ENCODE measurements around the gene TYMS.

The TYMS gene

DNA sequence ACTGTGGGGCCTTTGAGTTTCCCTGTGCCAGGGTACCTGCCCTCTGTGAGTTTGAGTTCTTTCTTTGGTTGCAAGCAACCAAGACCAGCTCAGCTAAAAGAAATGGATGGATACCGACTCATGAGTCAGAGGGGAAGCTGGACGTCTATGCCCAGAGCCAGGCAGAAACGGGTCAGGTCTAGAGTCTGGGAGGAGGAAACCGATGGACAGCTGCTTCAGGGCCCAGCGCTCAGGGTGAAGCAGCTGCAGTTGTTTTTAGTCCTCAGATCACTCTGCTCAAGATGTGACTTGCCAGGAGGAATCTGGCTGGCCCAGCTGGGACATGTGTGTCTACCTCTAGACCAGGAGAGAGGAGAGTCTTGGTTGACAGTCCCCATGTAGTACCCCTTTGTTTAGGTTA, 10.1 kb upstream of the TYMS start:
- DNase-seq, result no peak

GRCh38 chr18:649341-649740, 8.1 kb upstream of the TYMS start:
- DNase-seq, result no peak

- DNase-seq, result peak; percentile 26
Observed at GRCh38 chr18:650428-650858, 7.0 kb upstream of the TYMS start.

DNA sequence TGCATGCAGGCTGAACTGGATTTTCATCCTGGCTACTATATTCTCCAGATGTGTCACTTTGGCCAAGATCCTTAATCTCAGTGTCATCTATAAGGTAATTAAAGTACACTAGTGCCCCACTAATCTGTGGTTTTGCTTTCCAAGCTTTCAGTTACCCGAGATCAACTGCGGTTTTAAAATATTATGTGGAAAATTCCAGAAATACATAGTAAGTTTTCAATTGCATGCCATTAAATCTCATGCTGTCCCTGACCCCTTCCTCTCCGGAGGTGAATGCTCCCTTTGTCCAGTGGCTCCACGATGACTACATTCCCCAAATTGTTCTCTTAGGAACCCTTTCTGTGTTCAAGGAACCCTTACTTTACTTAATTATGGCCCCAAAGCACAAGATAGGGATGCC, 5.3 kb upstream of the TYMS start:
- no peak for DNase-seq

DNA sequence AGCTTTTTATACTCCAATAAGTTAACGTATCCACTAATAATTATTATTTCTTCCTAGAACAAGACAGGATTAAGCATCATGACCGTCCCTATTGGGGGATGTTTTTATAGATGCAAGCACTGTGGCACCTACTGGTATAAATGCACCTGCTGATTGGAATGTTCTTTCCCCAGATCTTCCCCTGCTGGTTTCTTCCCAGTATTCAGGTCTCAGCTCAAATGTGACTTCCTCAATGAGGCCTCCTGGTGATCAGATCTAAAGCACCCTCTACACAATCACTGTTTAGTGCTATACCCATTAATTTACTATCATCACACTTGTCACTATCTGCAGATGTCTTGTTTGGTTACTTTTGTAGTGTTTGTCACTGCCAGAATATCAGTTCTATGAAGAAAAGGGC, 3.9 kb upstream of the TYMS start:
- no peak for DNase-seq

- DNase-seq, result no peak
Observed at GRCh38 chr18:654601-655000, 2.9 kb upstream of the TYMS start.

- no peak for DNase-seq
Observed at GRCh38 chr18:655445-655844, 2.0 kb upstream of the TYMS start.

DNA sequence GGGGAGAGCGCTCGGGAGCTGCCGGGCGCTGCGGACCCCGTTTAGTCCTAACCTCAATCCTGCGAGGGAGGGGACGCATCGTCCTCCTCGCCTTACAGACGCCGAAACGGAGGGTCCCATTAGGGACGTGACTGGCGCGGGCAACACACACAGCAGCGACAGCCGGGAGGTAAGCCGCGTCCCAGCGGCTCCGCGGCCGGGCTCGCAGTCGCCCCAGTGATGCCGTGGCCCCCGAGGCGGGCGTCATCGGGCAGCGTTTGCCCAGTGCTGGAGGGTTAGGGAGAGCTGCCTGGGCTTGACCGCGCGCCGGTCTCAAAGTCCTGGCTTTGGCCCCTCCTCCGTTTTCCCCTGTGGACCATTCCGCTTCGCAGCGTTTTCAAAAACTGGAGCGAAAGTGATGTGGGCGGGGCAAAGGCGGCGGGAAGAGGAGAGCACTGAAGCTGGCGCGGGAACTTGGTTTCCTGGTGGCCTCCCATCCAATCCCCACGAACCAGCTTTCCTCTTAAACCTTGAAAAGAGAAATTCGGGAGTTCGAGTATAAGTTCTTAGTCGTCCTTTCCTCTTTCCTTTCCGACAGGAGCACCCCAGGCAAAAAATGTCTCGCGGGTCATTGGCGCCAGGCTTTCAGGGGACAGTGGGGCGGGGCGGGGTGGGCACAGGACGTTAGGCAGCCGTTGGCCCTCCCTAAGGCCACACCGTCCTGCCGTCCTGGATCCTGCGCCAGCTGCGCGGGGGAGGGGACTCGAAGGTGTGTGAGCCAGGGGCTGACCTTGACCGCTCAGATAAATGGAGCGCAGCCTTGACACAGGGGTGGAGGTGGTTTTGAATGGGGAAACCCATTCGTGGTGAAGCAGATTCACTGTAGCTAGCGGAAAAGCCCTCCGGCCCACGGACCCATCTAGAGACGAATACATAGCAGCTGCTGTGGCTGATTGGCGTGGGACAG, 821 bp downstream of the TYMS start:
- peak; percentile 47 for DNase-seq

GRCh38 chr18:658947-659533, 1.6 kb downstream of the TYMS start:
- DNase-seq, result no peak

GRCh38 chr18:659597-659996, 2.1 kb downstream of the TYMS start:
- DNase-seq, result no peak

DNA sequence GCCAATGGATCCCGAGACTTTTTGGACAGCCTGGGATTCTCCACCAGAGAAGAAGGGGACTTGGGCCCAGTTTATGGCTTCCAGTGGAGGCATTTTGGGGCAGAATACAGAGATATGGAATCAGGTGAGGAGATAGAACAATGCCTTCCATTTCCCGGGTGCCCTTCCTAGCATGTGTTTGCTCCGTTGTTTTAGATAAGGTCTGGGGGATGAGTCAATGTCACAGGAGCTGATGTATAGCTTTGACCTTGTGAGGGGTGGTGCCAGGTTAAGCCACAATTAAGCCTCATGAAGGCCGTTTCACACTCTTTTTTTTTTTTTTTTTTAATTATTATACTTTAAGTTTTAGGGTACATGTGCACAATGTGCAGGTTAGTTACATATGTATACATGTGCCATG, 4.7 kb downstream of the TYMS start:
- no peak for DNase-seq

- no peak for DNase-seq
Observed at GRCh38 chr18:666177-666576, 8.7 kb downstream of the TYMS start.

DNA sequence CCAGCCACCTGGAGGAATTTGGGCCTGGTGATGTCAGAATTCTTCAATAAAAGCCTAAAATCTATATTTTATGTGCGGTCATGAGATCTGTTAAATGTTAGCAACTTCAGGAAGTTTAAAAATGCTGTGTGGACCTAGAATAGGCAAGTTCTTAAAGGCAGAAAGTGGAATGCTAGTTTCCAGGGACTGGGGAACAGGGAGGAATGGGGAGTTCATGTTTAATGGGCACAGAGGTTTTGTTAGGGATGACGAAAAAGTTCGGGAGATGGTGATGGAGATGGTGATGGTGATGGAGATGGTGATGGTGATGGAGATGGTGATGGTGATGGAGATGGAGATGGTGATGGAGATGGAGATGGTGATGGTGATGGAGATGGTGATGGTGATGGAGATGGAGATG, 9.2 kb downstream of the TYMS start:
- DNase-seq, result no peak

DNA sequence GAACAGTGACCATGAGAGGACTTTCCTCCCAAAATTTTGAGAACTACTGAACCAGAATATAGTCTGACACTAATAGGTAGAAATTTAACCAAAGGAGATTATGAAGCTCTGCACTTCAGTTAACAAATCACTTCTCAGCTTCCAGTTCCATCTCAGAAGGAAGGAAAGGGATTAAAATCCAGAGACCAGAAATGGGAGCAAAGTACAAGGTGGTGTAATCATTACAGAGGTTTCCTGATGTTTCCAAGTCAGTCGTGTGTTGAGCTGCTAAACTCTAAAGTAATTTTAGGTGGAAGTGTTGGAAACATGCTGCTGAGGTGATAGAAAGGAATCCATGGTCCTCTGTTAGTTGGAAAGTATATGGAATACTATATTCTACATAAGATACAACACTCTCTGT, 10.8 kb downstream of the TYMS start:
- DNase-seq, result no peak

- no peak for DNase-seq
Observed at GRCh38 chr18:669077-669476, 11.6 kb downstream of the TYMS start.

DNA sequence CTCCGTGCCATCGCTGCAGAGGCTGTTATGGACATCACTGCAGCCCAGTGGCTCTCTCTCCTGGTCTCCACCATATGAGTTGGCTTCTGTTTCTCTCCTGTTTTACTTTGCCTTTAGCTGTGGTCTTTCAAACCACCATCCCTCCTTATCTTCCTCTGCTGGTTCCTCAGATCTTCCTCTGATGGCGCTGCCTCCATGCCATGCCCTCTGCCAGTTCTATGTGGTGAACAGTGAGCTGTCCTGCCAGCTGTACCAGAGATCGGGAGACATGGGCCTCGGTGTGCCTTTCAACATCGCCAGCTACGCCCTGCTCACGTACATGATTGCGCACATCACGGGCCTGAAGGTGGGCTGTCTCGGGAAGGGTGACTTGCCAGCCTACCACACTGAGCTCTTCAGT, 13.1 kb downstream of the TYMS start:
- no peak for DNase-seq

DNA sequence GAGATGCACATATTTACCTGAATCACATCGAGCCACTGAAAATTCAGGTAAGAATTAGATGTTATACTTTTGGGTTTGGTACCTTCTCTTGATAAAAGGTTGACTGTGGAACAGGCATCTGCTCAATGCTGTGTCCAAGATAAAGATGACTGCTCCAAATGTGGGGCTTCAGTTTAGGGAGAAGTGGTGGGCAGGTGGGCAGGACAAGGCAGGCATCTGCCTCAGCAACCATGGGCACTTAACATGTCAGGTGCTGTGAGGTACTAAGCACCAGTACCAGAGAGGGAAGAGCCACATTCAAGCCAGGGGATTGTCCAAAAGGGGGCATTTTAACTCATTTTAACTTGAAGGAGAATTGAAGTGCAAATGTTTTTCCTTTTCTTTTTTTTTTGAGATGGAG, 14.0 kb downstream of the TYMS start:
- DNase-seq, result no peak

- no peak for DNase-seq
Observed at GRCh38 chr18:673317-673716, 15.9 kb downstream of the TYMS start.

DNA sequence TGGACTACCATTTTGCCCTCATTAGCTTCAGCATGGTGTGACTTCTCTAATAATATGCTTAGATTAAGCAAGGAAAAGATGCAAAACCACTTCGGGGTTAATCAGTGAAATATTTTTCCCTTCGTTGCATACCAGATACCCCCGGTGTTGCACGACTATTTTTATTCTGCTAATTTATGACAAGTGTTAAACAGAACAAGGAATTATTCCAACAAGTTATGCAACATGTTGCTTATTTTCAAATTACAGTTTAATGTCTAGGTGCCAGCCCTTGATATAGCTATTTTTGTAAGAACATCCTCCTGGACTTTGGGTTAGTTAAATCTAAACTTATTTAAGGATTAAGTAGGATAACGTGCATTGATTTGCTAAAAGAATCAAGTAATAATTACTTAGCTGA, 16.3 kb downstream of the TYMS start:
- no peak for DNase-seq

DNA sequence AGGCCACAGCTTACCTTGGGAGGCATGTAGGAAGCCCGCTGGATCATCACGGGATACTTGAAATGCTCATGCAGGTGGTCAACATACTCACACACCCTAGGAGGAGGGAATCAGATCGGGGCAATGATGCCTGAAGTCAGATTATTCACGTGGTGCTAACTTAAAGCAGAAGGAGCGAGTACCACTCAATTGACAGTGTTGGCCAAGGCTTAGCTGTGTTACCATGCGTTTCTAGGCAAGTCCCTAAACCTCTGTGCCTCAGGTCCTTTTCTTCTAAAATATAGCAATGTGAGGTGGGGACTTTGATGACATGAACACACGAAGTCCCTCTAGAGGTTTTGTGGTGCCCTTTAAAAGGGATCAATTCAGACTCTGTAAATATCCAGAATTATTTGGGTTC, 17.9 kb downstream of the TYMS start:
- no peak for DNase-seq

DNA sequence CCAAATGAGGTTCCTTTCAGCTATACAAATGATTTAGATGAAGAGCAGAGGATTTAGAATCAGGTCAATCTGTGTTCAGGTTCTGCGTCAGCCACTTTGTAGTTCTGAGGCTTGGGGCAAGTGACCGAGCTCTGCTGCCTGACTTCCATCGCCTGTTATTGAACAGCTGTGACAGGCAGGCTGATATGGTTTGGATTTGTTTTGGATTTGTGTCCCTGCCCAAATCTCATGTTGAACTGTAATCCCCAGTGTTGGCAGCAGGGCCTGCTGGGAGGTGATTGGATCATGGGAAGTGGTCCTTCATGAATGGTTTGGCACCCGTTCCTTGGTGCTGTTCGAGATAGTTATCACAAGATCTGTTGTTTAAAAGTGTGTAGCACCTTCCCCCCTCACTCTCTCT, 18.6 kb downstream of the TYMS start:
- DNase-seq, result no peak

DNA sequence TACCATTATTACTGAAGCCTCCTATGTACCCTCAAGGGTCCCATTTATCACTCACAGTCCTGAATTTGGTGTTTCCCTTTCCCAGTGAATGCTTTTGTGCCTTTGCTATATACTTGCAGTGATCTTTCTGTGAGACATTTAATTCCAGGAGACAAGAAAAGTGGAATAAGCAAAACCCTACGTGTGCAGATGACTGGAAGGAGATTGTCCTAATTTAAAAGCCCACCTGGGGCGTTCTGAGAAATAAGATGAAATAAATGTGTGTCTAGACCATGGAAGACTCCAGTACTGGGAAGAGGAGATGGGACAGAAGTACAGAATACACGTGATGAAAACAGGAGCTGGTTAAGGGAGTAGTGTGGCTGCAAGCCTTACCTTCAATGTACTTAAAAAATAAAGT, 19.3 kb downstream of the TYMS start:
- no peak for DNase-seq

- no peak for DNase-seq
Observed at GRCh38 chr18:677145-677544, 19.7 kb downstream of the TYMS start.

GRCh38 chr18:677951-678381, 20.5 kb downstream of the TYMS start:
- DNase-seq, result no peak

Measured in CD4-positive, alpha-beta T cell treated with Interleukin-4 for 4 hours (primary cell).